Loucy (cell line): Measurements from ENCODE around the gene SCNN1A.

Experiments
- CTCF ChIP-seq: fragments of 200-600 bp; sonication (generic); conservative IDR thresholded peaks from 2 replicates; pipeline ENCODE4 v1.5.1; 2014; ENCODE audit warnings: mild to moderate bottlenecking, antibody characterized with exemption, low read length
- EZH2phosphoT487 ChIP-seq: fragments of 200-600 bp; IDR thresholded peaks from 2 replicates; pipeline ENCODE4 v1.6.1; 2018; ENCODE audit warnings: antibody characterized with exemption, mild to moderate bottlenecking, moderate library complexity, borderline replicate concordance

- no peak for TF ChIP-seq CTCF
- no peak for TF ChIP-seq EZH2phosphoT487
Observed at GRCh38 chr12:6318440-6318879, 56.9 kb downstream of the SCNN1A start.
